ENCODE measurements around the gene FARP1.

The FARP1 gene

DNA sequence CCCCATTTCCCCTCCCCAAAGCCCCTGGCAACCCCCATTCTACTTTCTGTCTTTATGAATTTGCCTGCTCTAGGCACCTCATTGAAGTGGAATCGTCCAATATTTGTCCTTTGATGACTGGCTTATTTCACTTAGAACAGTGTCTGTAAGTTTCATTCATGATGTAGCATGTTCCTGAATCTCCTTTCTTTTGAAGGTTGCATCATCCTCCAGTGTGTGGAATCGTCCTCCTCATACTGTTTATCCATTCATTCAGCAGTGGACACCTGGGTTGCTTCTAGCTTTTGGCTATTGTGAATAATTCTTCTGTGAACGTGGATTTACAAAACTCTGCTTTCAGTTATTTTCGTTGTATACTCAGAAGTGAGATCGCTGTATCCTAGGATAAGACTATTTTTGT is 195.4 kb downstream of the FARP1 start:
- H3K36me3 ChIP-seq (ENCODE audit: control insufficient read depth in 4 of 4, insufficient read depth in 4 of 4, low read length in 3 of 4): no peaks in the 10 kb centered on the region
- H3K9me3 ChIP-seq (ENCODE audit: control extremely low read depth in 1 of 5, control insufficient read depth in 4 of 5, insufficient read depth in 2 of 5, low read depth in 1 of 5, low read length in 4 of 5): peaks cover 0 to 8% (median 0%) of the 10 kb centered on the region in 5 experiments
- no peak overlapping the region for H3K27ac ChIP-seq (ENCODE audit: insufficient read depth in 1 of 2, low read depth in 1 of 2, low read length in 2 of 2, poor library complexity in 1 of 2, severe bottlenecking in 2 of 2)
- H3K27me3 ChIP-seq (replicated peaks in 2 of 5; ENCODE audit: control insufficient read depth in 4 of 5, insufficient read depth in 5 of 5, low read length in 4 of 5): peaks cover 0 to 5% (median 0%) of the 10 kb centered on the region in 5 experiments
- H3K4me3 ChIP-seq (ENCODE audit: control insufficient read depth in 1 of 7, extremely low read depth in 1 of 7, insufficient read depth in 4 of 7, low read depth in 2 of 7, low read length in 6 of 7): no peak overlapping the region
- ChIA-PET CTCF (interaction anchor here (0.8 to 1.4 kb wide), 2 partner anchors 17 to 21 kb away, joined by 3 read pairs; no protein-coding TSS in a partner anchor), POLR2A (no interaction called here)
- 88% methylated on average over 5 of the region's 5 CpGs for WGBS (ENCODE audit: insufficient coverage)
- no peaks in the 10 kb centered on the region for H3K4me1 ChIP-seq (ENCODE audit: control extremely low read depth in 1 of 4, control insufficient read depth in 4 of 4, insufficient read depth in 4 of 4, low read length in 3 of 4)
- DNase-seq: no peak

DNA sequence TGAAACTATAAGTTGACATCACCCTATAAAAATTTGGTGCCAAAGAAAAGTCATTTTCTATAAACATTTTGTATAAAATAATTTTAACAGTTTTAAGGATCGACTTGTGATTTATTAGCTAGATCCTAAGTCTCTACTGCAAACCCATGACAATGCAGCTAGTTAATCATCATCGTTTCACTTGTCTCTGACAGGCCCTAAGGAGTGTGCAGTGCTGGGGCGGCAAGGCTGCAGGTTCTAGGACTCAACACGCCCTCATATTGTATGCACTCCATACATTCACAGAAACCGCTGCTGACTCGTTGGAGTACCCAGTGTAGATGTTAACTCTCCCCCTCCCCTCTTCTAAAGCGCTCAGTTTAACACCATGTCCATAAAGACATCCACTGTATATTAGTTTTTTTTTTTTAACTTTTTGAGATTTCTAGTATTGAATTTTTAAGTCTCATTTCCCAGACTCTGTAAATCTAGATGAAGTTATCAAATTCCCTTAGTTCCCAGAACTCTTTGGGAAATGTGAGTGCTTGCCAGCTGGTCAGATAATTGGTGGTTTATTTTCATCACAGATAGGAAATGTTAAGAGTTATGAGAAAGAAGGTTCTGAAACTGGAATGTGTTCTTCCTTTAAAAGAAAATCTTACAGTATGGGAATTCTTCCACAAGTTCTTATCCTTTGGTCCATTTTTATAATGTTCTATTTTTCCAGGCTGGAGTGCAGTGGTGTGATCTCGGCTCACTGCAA is 197.0 kb downstream of the FARP1 start:
- Histone ChIP-seq H3K27ac (ENCODE audit: insufficient read depth in 1 of 2, low read depth in 1 of 2, low read length in 2 of 2, poor library complexity in 1 of 2, severe bottlenecking in 2 of 2) (no peak overlapping the region), H3K9me3 (ENCODE audit: control extremely low read depth in 1 of 5, control insufficient read depth in 4 of 5, insufficient read depth in 2 of 5, low read depth in 1 of 5, low read length in 4 of 5) (peaks cover 0 to 8% (median 0%) of the 10 kb centered on the region in 5 experiments), H3K27me3 (replicated peaks in 2 of 5; ENCODE audit: control insufficient read depth in 4 of 5, insufficient read depth in 5 of 5, low read length in 4 of 5) (peaks cover 0 to 5% (median 0%) of the 10 kb centered on the region in 5 experiments), H3K4me1 (ENCODE audit: control extremely low read depth in 1 of 4, control insufficient read depth in 4 of 4, insufficient read depth in 4 of 4, low read length in 3 of 4) (no peaks in the 10 kb centered on the region), H3K36me3 (ENCODE audit: control insufficient read depth in 4 of 4, insufficient read depth in 4 of 4, low read length in 3 of 4) (no peaks in the 10 kb centered on the region), H3K4me3 (ENCODE audit: control insufficient read depth in 1 of 7, extremely low read depth in 1 of 7, insufficient read depth in 4 of 7, low read depth in 2 of 7, low read length in 6 of 7) (no peak overlapping the region)
- DNase-seq: no peak
- 92% methylated on average over 2 of the region's 8 CpGs for WGBS (ENCODE audit: insufficient coverage)
- POLR2A ChIA-PET: no interaction called here
- CTCF ChIA-PET: no interaction called here

DNA sequence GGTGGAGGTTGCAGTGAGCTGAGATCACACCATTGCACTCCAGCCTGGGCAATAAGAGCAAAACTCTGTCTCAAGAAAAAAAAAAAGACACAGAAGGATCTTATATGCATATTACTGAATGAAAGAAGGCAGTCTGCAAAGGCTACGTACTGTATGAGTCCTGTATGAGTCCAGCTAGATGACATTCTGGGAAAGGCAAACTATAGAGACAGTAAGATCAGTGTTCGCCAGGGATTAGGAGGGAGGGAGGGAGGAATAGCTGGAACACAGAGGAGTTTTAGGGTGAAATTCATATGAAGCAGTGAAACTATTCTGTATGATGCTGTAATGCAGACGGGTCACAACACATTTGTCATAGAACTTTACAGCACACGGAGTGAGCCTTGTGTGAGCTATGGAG is 200.1 kb downstream of the FARP1 start:
- no peaks in the 10 kb centered on the region for H3K4me1 ChIP-seq (ENCODE audit: control extremely low read depth in 1 of 4, control insufficient read depth in 4 of 4, insufficient read depth in 4 of 4, low read length in 3 of 4)
- whole genome bisulfite sequencing (ENCODE audit: insufficient coverage): 95% methylated on average over 2 of the region's 4 CpGs
- no peak overlapping the region for H3K4me3 ChIP-seq (ENCODE audit: control insufficient read depth in 1 of 7, extremely low read depth in 1 of 7, insufficient read depth in 4 of 7, low read depth in 2 of 7, low read length in 6 of 7)
- H3K27ac ChIP-seq (ENCODE audit: insufficient read depth in 1 of 2, low read depth in 1 of 2, low read length in 2 of 2, poor library complexity in 1 of 2, severe bottlenecking in 2 of 2): no peak overlapping the region
- ChIA-PET POLR2A (no interaction called here), CTCF (no interaction called here)
- DNase-seq: no peak
- no peaks in the 10 kb centered on the region for H3K9me3 ChIP-seq (ENCODE audit: control extremely low read depth in 1 of 5, control insufficient read depth in 4 of 5, insufficient read depth in 2 of 5, low read depth in 1 of 5, low read length in 4 of 5)
- H3K36me3 ChIP-seq (ENCODE audit: control insufficient read depth in 4 of 4, insufficient read depth in 4 of 4, low read length in 3 of 4): no peaks in the 10 kb centered on the region
- peaks cover 0 to 5% (median 0%) of the 10 kb centered on the region in 5 experiments for H3K27me3 ChIP-seq (replicated peaks in 2 of 5; ENCODE audit: control insufficient read depth in 4 of 5, insufficient read depth in 5 of 5, low read length in 4 of 5)

DNA sequence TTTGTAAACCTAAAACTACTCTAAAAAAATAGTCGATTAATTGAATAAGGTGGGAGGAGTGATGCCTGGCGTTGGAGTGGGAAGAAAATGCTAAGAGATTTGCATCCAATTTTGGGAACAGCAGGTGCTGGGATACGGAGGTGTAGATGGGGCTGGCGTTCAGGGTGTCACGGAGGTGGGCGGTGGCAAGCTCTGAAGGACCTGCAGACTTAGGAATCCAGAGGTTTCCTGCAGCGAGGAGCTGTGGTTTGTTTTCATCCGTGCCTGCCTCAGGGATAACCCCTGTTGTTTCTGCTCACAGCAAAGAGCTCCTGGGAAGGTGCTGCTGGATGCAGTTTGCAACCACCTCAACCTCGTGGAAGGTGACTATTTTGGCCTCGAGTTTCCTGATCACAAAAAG is 200.6 kb downstream of the FARP1 start:
- ChIA-PET POLR2A (no interaction called here), CTCF (no interaction called here)
- WGBS (ENCODE audit: insufficient coverage): 90% methylated on average over 8 of the region's 10 CpGs
- H3K27me3 ChIP-seq (replicated peaks in 2 of 5; ENCODE audit: control insufficient read depth in 4 of 5, insufficient read depth in 5 of 5, low read length in 4 of 5): peaks cover 0 to 5% (median 0%) of the 10 kb centered on the region in 5 experiments
- no peaks in the 10 kb centered on the region for H3K9me3 ChIP-seq (ENCODE audit: control extremely low read depth in 1 of 5, control insufficient read depth in 4 of 5, insufficient read depth in 2 of 5, low read depth in 1 of 5, low read length in 4 of 5)
- no peaks in the 10 kb centered on the region for H3K4me1 ChIP-seq (ENCODE audit: control extremely low read depth in 1 of 4, control insufficient read depth in 4 of 4, insufficient read depth in 4 of 4, low read length in 3 of 4)
- no peak for DNase-seq
- H3K36me3 ChIP-seq (ENCODE audit: control insufficient read depth in 4 of 4, insufficient read depth in 4 of 4, low read length in 3 of 4): no peaks in the 10 kb centered on the region
- no peak overlapping the region for H3K27ac ChIP-seq (ENCODE audit: insufficient read depth in 1 of 2, low read depth in 1 of 2, low read length in 2 of 2, poor library complexity in 1 of 2, severe bottlenecking in 2 of 2)
- no peak overlapping the region for H3K4me3 ChIP-seq (ENCODE audit: control insufficient read depth in 1 of 7, extremely low read depth in 1 of 7, insufficient read depth in 4 of 7, low read depth in 2 of 7, low read length in 6 of 7)

DNA sequence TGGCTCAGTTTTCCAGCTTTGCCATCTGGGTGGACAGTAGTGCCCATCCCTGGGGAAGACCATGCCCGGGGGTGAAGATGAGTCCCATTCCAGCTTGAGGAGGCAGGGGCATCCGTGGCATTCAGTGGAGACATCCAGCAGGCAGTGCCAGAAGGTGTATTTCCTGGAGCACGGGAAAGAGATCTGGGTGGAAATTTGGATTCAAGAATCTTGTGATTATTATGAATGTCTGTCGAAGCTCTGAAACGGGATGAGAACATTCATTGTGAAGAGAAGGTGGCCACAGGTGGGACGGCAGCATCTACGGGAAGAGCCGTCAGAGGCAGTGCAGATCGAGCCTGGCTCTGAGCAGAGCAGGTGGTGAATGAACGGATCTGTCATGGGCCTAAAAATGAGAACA is 201.5 kb downstream of the FARP1 start:
- Histone ChIP-seq H3K27me3 (replicated peaks in 2 of 5; ENCODE audit: control insufficient read depth in 4 of 5, insufficient read depth in 5 of 5, low read length in 4 of 5) (peaks cover 0 to 5% (median 0%) of the 10 kb centered on the region in 5 experiments), H3K36me3 (ENCODE audit: control insufficient read depth in 4 of 4, insufficient read depth in 4 of 4, low read length in 3 of 4) (no peaks in the 10 kb centered on the region), H3K9me3 (ENCODE audit: control extremely low read depth in 1 of 5, control insufficient read depth in 4 of 5, insufficient read depth in 2 of 5, low read depth in 1 of 5, low read length in 4 of 5) (no peaks in the 10 kb centered on the region), H3K27ac (ENCODE audit: insufficient read depth in 1 of 2, low read depth in 1 of 2, low read length in 2 of 2, poor library complexity in 1 of 2, severe bottlenecking in 2 of 2) (no peak overlapping the region), H3K4me1 (ENCODE audit: control extremely low read depth in 1 of 4, control insufficient read depth in 4 of 4, insufficient read depth in 4 of 4, low read length in 3 of 4) (no peaks in the 10 kb centered on the region), H3K4me3 (ENCODE audit: control insufficient read depth in 1 of 7, extremely low read depth in 1 of 7, insufficient read depth in 4 of 7, low read depth in 2 of 7, low read length in 6 of 7) (no peak overlapping the region)
- POLR2A ChIA-PET: no interaction called here
- no peak for DNase-seq
- 96% methylated on average over 8 of the region's 10 CpGs for WGBS (ENCODE audit: insufficient coverage)
- CTCF ChIA-PET: no interaction called here

DNA sequence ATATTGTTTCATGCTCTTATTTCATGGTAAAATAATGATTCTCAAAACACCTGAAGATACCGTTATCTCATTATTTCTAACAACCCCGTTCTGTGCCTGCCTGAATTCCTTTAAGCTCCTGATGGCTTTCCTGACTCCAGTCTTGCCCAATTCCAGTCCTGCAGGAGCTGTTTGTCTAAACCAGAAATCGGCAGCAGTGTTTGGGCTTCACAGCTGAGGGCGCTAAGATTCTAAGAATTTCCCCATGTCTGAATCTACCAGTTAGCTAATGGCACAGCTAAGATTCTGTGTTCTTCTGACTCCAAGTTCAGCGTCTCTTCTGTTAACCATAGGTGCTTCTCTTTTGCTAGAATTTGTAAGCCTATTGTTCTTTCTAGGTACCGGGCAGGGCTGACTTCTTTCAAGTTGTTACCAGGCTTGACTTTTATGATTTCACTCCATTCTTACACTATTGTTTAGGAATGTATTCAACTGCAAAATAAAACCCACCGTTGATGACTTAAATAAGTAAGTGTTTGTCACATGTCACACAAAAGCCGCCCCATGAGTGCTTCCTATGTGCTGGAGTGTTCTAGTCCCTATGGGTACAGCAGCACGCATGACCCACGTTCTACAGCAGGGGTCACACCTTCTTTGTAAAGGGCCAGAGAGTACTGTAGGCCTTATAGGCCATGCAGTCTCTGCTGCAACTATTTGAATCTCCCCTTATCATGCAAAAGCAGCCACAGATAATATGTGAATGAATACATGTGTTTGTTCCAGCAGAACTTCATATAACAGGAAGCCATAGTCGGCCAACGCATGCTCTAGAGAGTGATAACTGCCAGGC is 202.4 kb downstream of the FARP1 start:
- H3K9me3 ChIP-seq (ENCODE audit: control extremely low read depth in 1 of 5, control insufficient read depth in 4 of 5, insufficient read depth in 2 of 5, low read depth in 1 of 5, low read length in 4 of 5): no peaks in the 10 kb centered on the region
- H3K4me3 ChIP-seq (ENCODE audit: control insufficient read depth in 1 of 7, extremely low read depth in 1 of 7, insufficient read depth in 4 of 7, low read depth in 2 of 7, low read length in 6 of 7): no peak overlapping the region
- ChIA-PET CTCF (no interaction called here), POLR2A (no interaction called here)
- 93% methylated on average over 11 of the region's 12 CpGs for WGBS (ENCODE audit: insufficient coverage)
- no peaks in the 10 kb centered on the region for H3K36me3 ChIP-seq (ENCODE audit: control insufficient read depth in 4 of 4, insufficient read depth in 4 of 4, low read length in 3 of 4)
- H3K4me1 ChIP-seq (ENCODE audit: control extremely low read depth in 1 of 4, control insufficient read depth in 4 of 4, insufficient read depth in 4 of 4, low read length in 3 of 4): no peaks in the 10 kb centered on the region
- peak; percentile 2 to 32 (median 21) for DNase-seq
- no peak overlapping the region for H3K27ac ChIP-seq (ENCODE audit: insufficient read depth in 1 of 2, low read depth in 1 of 2, low read length in 2 of 2, poor library complexity in 1 of 2, severe bottlenecking in 2 of 2)
- H3K27me3 ChIP-seq (replicated peaks in 2 of 5; ENCODE audit: control insufficient read depth in 4 of 5, insufficient read depth in 5 of 5, low read length in 4 of 5): peaks cover 0 to 5% (median 0%) of the 10 kb centered on the region in 5 experiments
